MG63 (cell line): Measurements from ENCODE around the gene PPP1R10. TPM values are rescaled to one million over a fixed set of nuclear protein-coding genes. Genes with fewer than 3 reads are reported as not detected.
A peak's percentile ranks its signal among the peaks of the same experiment; 100 is the strongest.
"Not testable (repeated sequence)": the region's sequence is repeated elsewhere in the genome, so short reads cannot be mapped to it uniquely, and the experiment has no call there.

Source experiments
- DNase-seq: peaks from one replicate; pipeline ENCODE4 v3.0.0-alpha.2; 2020
- H3K27me3 ChIP-seq: fragments of 250-450 bp; sonication (Bioruptor Pico); 2 replicates; pipeline ENCODE4 v1.5.1; 2020; ENCODE audit warnings: mild to moderate bottlenecking, moderate library complexity
- H3K36me3 ChIP-seq: fragments of 250-450 bp; sonication (Bioruptor Pico); 2 replicates; pipeline ENCODE4 v1.5.1; 2020; ENCODE audit warnings: mild to moderate bottlenecking, moderate library complexity
- H3K4me3 ChIP-seq: fragments of 250-450 bp; sonication (Bioruptor Pico); 2 replicates; pipeline ENCODE4 v1.5.1; 2020; ENCODE audit warnings: mild to moderate bottlenecking, moderate library complexity
- H3K9me3 ChIP-seq: fragments of 250-450 bp; sonication (Bioruptor Pico); 2 replicates; pipeline ENCODE4 v1.5.1; 2020; ENCODE audit warnings: mild to moderate bottlenecking, moderate library complexity
- total RNA-seq: library from RNA; depleted of rRNA; stranded (reverse); fragments of >200 nt; shearing (Covaris generic); gene quantifications from 2 replicates; pipeline ENCODE4 v1.2.3, GENCODE V29; 2014; ENCODE audit warnings: low replicate concordance

PPP1R10 gene
- total RNA-seq, 1 experiment from 2014 or later = 6.7 TPM

- H3K4me3 ChIP-seq = no peak overlapping the region
- H3K36me3 ChIP-seq = peaks cover 55% of the 10 kb centered on the region
- DNase-seq = no peak
- no peaks in the 10 kb centered on the region for H3K9me3 ChIP-seq
- no peaks in the 10 kb centered on the region for H3K27me3 ChIP-seq
Observed at GRCh38 chr6:30611856-30612194, 5.2 kb downstream of the PPP1R10 start.

- Histone ChIP-seq H3K9me3 (no peaks in the 10 kb centered on the region), H3K27me3 (no peaks in the 10 kb centered on the region), H3K4me3 (no peak overlapping the region), H3K36me3 (peaks cover 55% of the 10 kb centered on the region)
- no peak for DNase-seq
Observed at GRCh38 chr6:30611150-30611855, 5.7 kb downstream of the PPP1R10 start.

GRCh38 chr6:30610065-30610464 lies 7.0 kb downstream of the PPP1R10 start:
- peaks cover 54% of the 10 kb centered on the region for H3K36me3 ChIP-seq
- H3K27me3 ChIP-seq = no peaks in the 10 kb centered on the region
- H3K4me3 ChIP-seq = no peak overlapping the region
- no peak for DNase-seq
- H3K9me3 ChIP-seq = no peaks in the 10 kb centered on the region

- H3K4me3 ChIP-seq = no peak overlapping the region
- no peaks in the 10 kb centered on the region for H3K9me3 ChIP-seq
- no peak for DNase-seq
- peaks cover 71% of the 10 kb centered on the region for H3K36me3 ChIP-seq
- no peaks in the 10 kb centered on the region for H3K27me3 ChIP-seq
Observed at GRCh38 chr6:30603961-30604360, 13.1 kb downstream of the PPP1R10 start.

GRCh38 chr6:30601815-30602641 lies 15.0 kb downstream of the PPP1R10 start:
- Histone ChIP-seq H3K27me3 (no peaks in the 10 kb centered on the region), H3K9me3 (no peaks in the 10 kb centered on the region), H3K4me3 (no peak overlapping the region), H3K36me3 (peaks cover 59% of the 10 kb centered on the region)
- DNase-seq = no peak

- no peaks in the 10 kb centered on the region for H3K27me3 ChIP-seq
- peaks cover 53% of the 10 kb centered on the region for H3K36me3 ChIP-seq
- no peak overlapping the region for H3K4me3 ChIP-seq
- no peaks in the 10 kb centered on the region for H3K9me3 ChIP-seq
- no peak for DNase-seq
Observed at GRCh38 chr6:30601436-30601814, 15.6 kb downstream of the PPP1R10 start.

- DNase-seq = no peak
- no peaks in the 10 kb centered on the region for H3K27me3 ChIP-seq
- H3K4me3 ChIP-seq = no peak overlapping the region
- peaks cover 46% of the 10 kb centered on the region for H3K36me3 ChIP-seq
- no peaks in the 10 kb centered on the region for H3K9me3 ChIP-seq
Observed at GRCh38 chr6:30600451-30600961, 16.5 kb downstream of the PPP1R10 start.

GRCh38 chr6:30599625-30600324 lies 17.3 kb downstream of the PPP1R10 start:
- no peak for DNase-seq
- no peak overlapping the region for H3K4me3 ChIP-seq
- H3K9me3 ChIP-seq = no peaks in the 10 kb centered on the region
- peaks cover 39% of the 10 kb centered on the region for H3K36me3 ChIP-seq
- H3K27me3 ChIP-seq = no peaks in the 10 kb centered on the region

GRCh38 chr6:30598912-30599624 lies 18.0 kb downstream of the PPP1R10 start:
- Histone ChIP-seq H3K9me3 (no peaks in the 10 kb centered on the region), H3K4me3 (no peak overlapping the region), H3K36me3 (peaks cover 35% of the 10 kb centered on the region), H3K27me3 (no peaks in the 10 kb centered on the region)
- DNase-seq = no peak

GRCh38 chr6:30597315-30598144 lies 19.5 kb downstream of the PPP1R10 start:
- not testable (repeated sequence) for H3K9me3 ChIP-seq
- H3K36me3 ChIP-seq = peaks cover 22% of the 10 kb centered on the region
- DNase-seq = peak; percentile 61

GRCh38 chr6:30592287-30592686 lies 24.8 kb downstream of the PPP1R10 start:
- Histone ChIP-seq H3K36me3 (peaks cover 17% of the 10 kb centered on the region), H3K9me3 (no peaks in the 10 kb centered on the region), H3K4me3 (no peak overlapping the region), H3K27me3 (no peaks in the 10 kb centered on the region)
- no peak for DNase-seq

More at GRCh38 chr6:30597315-30598144, 19.5 kb downstream of the PPP1R10 start:
- H3K27me3 ChIP-seq, H3K4me3 ChIP-seq: not testable (repeated sequence)

GRCh38 chr6:30591008-30591407 lies 26.0 kb downstream of the PPP1R10 start:
- Histone ChIP-seq H3K36me3 (peaks cover 22% of the 10 kb centered on the region), H3K27me3 (no peaks in the 10 kb centered on the region), H3K9me3 (no peaks in the 10 kb centered on the region), H3K4me3 (no peak overlapping the region)
- no peak for DNase-seq

- H3K27me3 ChIP-seq = no peaks in the 10 kb centered on the region
- DNase-seq = no peak
- no peaks in the 10 kb centered on the region for H3K9me3 ChIP-seq
- peaks cover 22% of the 10 kb centered on the region for H3K36me3 ChIP-seq
- H3K4me3 ChIP-seq = no peak overlapping the region
Observed at GRCh38 chr6:30590509-30590908, 26.5 kb downstream of the PPP1R10 start.

GRCh38 chr6:30589754-30590358 lies 27.2 kb downstream of the PPP1R10 start:
- peaks cover 25% of the 10 kb centered on the region for H3K36me3 ChIP-seq
- H3K9me3 ChIP-seq = no peaks in the 10 kb centered on the region
- H3K27me3 ChIP-seq = no peaks in the 10 kb centered on the region
- DNase-seq = no peak
- no peak overlapping the region for H3K4me3 ChIP-seq

- no peak for DNase-seq
- no peak overlapping the region for H3K4me3 ChIP-seq
- H3K9me3 ChIP-seq = no peaks in the 10 kb centered on the region
- H3K27me3 ChIP-seq = no peaks in the 10 kb centered on the region
- peaks cover 34% of the 10 kb centered on the region for H3K36me3 ChIP-seq
Observed at GRCh38 chr6:30583921-30584320, 33.1 kb downstream of the PPP1R10 start.
